Sigmoid colon (tissue), 3 donors: ENCODE results near the gene PTPN20.
"Not testable (repeated sequence)": the region's sequence is repeated elsewhere in the genome, so short reads cannot be mapped to it uniquely, and the experiment has no call there.

Experiments used
- POLR2A ChIP-seq, 2 donors: fragments of 450-650 bp; IDR thresholded peaks; one replicate each; pipeline ENCODE4 v1.6.1; 2016; ENCODE audit warnings: antibody characterized with exemption in 2 of 2, mild to moderate bottlenecking in 2 of 2, moderate library complexity in 2 of 2
- TF ChIP-seq, protein P1 (sequence below), 4 experiments: fragments of 450-650 bp in 3 of 4; fragments of 200-600 bp in 1 of 4; IDR thresholded peaks; one replicate each; pipeline ENCODE4 v1.5.1; 2016 to 2019; ENCODE audit warnings: antibody characterized with exemption in 4 of 4, mild to moderate bottlenecking in 3 of 4, moderate library complexity in 2 of 4

GRCh38 chr10:46928810-46929209, 17.6 kb downstream of the PTPN20 start:
- TF ChIP-seq, protein P1, sequence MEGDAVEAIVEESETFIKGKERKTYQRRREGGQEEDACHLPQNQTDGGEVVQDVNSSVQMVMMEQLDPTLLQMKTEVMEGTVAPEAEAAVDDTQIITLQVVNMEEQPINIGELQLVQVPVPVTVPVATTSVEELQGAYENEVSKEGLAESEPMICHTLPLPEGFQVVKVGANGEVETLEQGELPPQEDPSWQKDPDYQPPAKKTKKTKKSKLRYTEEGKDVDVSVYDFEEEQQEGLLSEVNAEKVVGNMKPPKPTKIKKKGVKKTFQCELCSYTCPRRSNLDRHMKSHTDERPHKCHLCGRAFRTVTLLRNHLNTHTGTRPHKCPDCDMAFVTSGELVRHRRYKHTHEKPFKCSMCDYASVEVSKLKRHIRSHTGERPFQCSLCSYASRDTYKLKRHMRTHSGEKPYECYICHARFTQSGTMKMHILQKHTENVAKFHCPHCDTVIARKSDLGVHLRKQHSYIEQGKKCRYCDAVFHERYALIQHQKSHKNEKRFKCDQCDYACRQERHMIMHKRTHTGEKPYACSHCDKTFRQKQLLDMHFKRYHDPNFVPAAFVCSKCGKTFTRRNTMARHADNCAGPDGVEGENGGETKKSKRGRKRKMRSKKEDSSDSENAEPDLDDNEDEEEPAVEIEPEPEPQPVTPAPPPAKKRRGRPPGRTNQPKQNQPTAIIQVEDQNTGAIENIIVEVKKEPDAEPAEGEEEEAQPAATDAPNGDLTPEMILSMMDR (IDR thresholded peaks at IDR 0.05): not testable (repeated sequence)
- not testable (repeated sequence) for TF ChIP-seq POLR2A (IDR thresholded peaks at IDR 0.05)
